NCI-H128 (cell line): ENCODE data around the gene ZNF433.
"Not testable (repeated sequence)": the region's sequence is repeated elsewhere in the genome, so short reads cannot be mapped to it uniquely, and the experiment has no call there.

ENCODE experiments used
- DNase-seq: peaks from one replicate; lab custom pipeline; 2025; ENCODE audit not compliant: unreplicated experiment; lab: John Stamatoyannopoulos, UW

ZNF433 gene

GRCh38 chr19:12035220-12036172, at the start of gene ZNF433:
Gene ZNF433, minus strand, starts transcription at chr19:12035679. Its CDS starts 140 bp downstream, at chr19:12035539.
- peak; percentile 83 for DNase-seq

DNA sequence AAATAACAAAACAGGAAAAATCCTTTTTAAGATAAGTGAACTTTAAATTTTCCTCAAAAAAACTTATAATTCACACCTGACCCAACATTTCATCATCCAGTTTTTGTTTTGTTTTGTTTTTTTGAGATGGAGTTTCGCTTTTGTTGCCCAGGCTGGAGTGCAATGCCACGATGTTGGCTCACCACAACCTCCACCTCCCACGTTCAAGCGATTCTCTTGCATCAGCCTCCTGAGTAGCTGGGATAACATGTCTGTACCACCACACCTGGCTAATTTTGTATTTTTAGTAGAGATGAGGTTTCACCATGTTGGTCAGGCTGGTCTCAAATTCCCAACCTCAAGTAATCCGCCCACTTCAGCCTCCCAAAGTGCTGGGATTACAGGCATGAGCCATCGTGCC, 47.9 kb upstream of the ZNF433 start:
- not testable (repeated sequence) for DNase-seq

DNA sequence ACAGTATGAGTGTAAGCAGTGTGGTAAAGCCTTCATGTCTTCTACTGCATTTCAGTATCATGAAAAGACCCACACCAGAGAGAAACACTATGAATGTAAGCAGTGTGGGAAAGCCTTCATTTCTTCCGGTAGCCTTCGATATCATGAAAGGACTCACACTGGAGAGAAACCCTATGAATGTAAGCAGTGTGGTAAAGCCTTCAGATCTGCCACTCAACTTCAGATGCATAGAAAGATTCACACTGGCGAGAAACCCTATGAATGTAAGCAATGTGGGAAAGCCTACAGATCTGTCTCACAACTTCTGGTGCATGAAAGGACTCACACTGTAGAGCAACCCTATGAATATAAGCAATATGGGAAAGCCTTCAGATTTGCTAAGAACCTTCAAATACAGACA, 41.9 kb upstream of the ZNF433 start:
- DNase-seq = no peak

DNA sequence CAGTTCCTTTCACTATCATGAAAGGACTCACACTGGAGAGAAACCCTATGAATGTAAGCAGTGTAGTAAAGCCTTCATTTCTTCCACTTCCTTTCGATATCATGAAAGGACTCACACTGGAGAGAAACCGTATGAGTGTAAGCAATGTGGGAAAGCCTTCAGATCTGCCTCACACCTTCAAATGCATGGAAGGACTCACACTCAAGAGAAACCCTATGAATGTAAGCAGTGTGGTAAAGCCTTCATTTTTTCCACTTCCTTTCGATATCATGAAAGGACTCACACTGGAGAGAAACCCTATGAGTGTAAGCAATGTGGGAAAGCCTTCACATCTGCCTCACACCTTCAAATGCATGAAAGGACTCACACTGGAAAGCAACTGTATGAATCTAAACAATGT, 40.9 kb upstream of the ZNF433 start:
- not testable (repeated sequence) for DNase-seq

DNA sequence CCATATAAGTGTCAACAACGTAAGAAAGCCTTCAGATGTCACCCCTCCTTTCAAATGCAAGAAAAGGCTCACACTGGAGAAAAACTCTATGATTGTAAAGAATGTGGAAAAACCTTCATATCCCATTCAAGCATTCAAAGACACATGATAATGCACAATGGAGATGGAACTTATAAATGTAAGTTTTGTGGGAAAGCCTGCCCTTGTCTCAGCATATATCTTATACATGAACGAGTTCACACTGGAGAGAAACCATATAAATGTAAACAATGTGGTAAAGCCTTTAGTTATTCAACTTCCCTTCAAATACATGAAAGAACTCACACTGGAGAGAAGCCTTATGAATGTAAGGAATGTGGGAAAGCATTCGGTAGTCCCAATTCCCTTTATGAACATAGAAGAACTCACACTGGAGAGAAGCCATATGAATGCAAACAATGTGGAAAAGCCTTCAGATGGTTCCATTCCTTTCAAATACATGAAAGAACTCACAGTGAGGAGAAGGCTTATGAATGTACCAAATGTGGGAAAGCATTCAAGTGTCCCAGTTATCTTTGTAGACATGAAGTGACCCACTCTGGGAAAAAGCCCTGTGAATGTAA, 40.2 kb upstream of the ZNF433 start:
- DNase-seq = no peak

- peak; percentile 66 for DNase-seq
These were observed 29.4 kb upstream of the ZNF433 start, which contains the start of gene ZNF844 for GRCh38 chr19:12064590-12065538. Gene ZNF844, plus strand, starts transcription at chr19:12064731. Its CDS starts 143 bp downstream, at chr19:12064874.

DNA sequence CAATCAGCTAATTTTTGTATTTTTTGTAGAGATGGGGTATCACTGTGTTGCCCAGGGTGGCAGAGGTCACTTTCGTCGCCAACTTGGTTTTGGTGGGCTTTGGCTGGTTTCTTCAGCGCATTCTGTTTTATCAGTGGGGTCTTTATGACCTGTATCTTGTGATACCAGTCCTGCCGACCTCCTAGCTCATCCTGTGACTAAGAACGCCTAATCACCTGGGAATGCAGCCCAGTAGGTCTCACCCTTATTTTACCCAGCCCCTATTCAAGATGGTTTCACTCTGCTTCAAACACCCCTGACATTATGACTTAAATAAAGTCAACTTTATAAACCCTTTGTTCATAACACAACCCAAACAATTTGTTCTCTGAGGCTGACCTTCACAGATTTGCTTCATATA, 20.3 kb upstream of the ZNF433 start:
- no peak for DNase-seq

- peak; percentile 92 for DNase-seq
These were observed 17.2 kb upstream of the ZNF433 start, which contains the start of gene ZNF878 for GRCh38 chr19:12052497-12053169. Gene ZNF878, minus strand, starts transcription at chr19:12052961. Its CDS starts 160 bp downstream, at chr19:12052801.

DNA sequence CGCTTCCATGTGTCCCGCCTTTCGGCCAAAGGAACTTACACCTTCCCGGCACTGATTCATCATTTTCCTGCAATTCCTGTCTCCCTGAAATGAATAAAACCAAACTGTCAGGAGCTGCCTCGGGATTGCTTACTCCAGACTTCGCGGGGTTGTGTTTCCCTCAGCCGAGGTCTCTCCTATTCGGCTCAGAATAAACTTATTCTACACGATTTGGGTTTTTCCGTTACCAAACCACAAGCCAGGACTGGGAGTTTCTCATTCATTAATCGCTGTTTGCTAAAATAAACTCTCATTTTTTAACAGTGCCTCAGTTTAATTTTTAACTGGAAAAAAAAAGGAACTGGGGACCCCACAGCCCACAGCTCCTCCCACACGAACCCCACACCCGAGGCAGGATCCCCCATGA, 16.6 kb upstream of the ZNF433 start:
- no peak for DNase-seq

DNA sequence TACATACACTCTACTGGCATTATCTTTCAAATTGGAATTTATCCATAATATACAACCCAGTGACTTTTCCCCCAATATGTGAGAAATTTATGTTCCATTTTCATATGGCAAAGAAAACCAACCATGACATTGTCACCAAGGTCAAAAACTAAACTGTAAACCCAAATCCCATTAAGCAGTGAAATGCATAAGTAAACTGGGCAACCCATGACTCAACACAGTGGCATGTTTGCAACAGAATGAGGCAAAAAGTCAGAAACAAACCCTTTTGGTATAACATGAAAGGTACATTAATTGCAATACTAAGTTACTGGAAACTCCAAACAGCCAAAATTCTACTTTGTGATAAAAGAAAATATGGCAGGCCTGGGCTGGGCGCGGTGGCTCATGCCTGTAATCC, 12.4 kb upstream of the ZNF433 start:
- DNase-seq = no peak

GRCh38 chr19:12043752-12044422, 8.4 kb upstream of the ZNF433 start:
- DNase-seq = no peak

DNA sequence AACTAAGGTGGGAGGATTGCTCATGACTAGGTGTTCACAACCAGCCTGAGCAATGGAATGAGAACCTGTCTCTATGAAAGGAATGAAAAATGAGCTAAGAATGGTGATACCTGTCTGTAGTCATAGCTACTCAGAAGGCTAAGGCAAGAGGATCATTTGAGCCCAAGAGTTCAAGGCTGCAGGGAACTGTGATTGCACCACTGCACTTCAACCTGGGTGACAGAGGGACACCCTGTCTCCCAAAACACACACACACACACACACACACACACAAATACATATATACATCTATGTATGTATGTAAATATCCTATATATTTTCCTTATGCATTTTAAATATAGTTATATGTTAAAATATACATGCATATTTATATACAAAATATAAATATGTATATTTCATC, 7.4 kb upstream of the ZNF433 start:
- no peak for DNase-seq

DNA sequence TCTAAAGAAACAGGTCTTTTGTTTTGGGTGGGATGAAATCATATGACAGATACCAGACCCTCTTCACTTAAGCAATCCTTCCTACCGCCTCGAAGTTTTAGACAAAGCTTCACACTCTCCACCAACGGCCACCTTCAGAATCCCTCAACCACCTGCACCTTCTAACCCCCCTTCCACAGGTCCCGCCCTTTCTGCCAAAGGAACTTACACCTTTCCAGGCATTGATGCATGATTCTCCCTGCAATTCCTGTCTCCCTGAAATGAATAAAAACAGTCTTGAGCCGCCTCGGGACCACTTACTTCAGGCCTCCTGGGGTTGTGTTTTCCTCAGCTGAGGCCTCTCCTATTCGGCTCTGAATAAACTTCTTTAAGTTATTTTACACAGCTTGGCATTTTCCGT, 859 bp downstream of the ZNF433 start:
- DNase-seq = no peak

DNA sequence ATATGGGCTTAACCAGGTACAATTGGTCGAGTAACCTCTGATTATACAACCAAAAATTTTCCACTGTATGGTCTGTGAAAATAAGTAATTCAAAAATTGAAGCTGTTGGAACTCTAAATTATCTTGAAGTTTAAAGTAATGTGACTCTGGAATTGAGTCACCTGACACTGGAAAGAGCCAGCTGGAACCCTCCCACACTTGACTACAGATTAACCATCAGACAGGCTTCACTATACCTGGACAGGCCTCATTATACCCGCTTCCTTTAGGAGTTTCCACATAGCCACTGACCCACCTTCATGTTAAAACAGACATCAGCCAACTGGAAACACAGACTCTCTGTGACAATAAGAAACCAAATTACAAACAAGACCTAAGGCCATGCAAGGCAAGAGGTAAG, 1.3 kb downstream of the ZNF433 start:
- no peak for DNase-seq

- DNase-seq = no peak
These were observed 19.7 kb downstream of the ZNF433 start for GRCh38 chr19:12015753-12016116.

- DNase-seq = no peak
These were observed 20.3 kb downstream of the ZNF433 start for GRCh38 chr19:12015015-12015752.

- DNase-seq = no peak
These were observed 35.1 kb downstream of the ZNF433 start for GRCh38 chr19:12000152-12000981.

DNA sequence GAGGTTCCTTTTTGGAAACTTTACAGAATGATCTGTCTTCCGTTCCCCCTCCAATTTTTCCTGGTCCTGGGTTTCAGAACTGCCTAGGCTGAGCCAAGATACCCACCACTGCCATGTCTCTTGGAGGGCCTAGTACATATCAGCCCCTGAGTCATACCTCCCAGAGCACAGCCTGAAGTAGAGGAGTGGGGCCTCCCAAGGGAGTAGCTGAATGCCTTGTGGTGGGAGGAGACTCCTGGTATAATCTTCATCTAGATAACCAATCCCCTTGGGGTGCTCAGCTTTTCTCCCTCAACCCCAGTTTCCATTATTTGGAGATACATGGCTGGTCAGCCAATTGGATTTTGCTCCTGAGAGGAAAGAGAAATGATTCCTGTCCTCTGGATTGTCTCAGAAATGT, 40.3 kb downstream of the ZNF433 start:
- DNase-seq = no peak
